ENCODE results near the gene MCRS1.

The MCRS1 gene

GRCh38 chr12:49541911-49542505 lies 25.9 kb downstream of the MCRS1 start:
- ChIA-PET POLR2A (no interaction called here), CTCF (no interaction called here)
- Histone ChIP-seq H3K9me3 (ENCODE audit: control insufficient read depth, insufficient read depth, low read depth, low read length) (no peaks in the 10 kb centered on the region), H3K36me3 (ENCODE audit: control insufficient read depth in 2 of 2, insufficient read depth in 1 of 2, low read length in 2 of 2) (no peaks in the 10 kb centered on the region), H3K27ac (ENCODE audit: extremely low read depth, low read depth, low read length) (no peak overlapping the region), H3K4me3 (ENCODE audit: low read depth, low read length) (no peak overlapping the region), H3K4me1 (ENCODE audit: control insufficient read depth, insufficient read depth, low read length) (peaks cover 2% of the 10 kb centered on the region; the same call in 1 of the 2 replicates)
- no peak for TF ChIP-seq ZNF626 (tag by site-specific recombination; IDR thresholded peaks at IDR 0.05)
- no peak for TF ChIP-seq ZNF184 (tag by site-specific recombination; IDR thresholded peaks at IDR 0.05)
- TF ChIP-seq ZNF404 (tag by site-specific recombination; IDR thresholded peaks at IDR 0.05), result no peak
- TF ChIP-seq GLIS2 (tag by site-specific recombination; IDR thresholded peaks at IDR 0.05), result 0 out of 2 replicates have a peak, but pooled peaks have one; percentile 23
- 0 out of 2 replicates have a peak, but pooled peaks have one; percentile 21 for TF ChIP-seq ZIC2 (tag by site-specific recombination; IDR thresholded peaks at IDR 0.05)

DNA sequence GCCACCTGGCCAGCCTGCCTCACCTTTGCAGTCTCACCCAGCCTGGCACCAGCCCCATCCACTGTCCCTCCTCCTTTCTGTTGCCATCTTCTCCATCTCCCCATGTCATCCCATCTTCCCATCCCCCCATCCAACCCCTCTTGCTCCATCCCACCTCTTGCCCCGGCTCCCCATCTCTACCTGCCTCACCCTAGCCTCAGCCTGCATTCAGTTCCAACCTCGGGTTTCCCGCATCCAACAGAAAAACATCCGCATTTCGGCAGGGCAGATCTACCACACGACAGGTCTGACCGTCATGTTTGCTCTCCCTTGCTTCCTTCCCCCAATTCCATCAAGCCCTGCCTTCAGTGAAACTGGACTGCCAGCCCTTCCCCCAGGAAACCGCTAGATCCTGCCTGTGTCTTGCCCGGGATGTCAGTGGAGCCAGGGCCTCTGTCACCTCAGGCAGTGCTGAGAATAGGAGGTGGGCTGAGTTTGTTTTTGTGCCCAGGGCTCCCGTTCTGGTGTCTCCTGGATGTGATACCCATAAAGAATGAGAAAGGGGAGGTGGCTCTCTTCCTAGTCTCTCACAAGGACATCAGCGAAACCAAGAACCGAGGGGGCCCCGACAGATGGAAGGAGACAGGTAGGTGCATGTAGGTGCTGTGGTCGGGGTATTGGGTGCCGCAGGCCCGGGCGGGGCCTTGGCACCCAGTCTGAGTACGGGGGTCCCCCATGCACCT lies 26.6 kb downstream of the MCRS1 start:
- H3K9me3 ChIP-seq (ENCODE audit: control insufficient read depth, insufficient read depth, low read depth, low read length), result no peaks in the 10 kb centered on the region
- no peak overlapping the region for H3K27ac ChIP-seq (ENCODE audit: extremely low read depth, low read depth, low read length)
- ChIA-PET CTCF (no interaction called here), POLR2A (no interaction called here)
- H3K36me3 ChIP-seq (ENCODE audit: control insufficient read depth in 2 of 2, insufficient read depth in 1 of 2, low read length in 2 of 2), result no peaks in the 10 kb centered on the region
- peak; percentile 56; the same call in 1 of the 2 replicates for TF ChIP-seq ZNF366 (tag by site-specific recombination; conservative IDR thresholded peaks at IDR 0.05)
- 0 out of 2 replicates have a peak, but pooled peaks have one; percentile 25 for TF ChIP-seq ZBTB17 (tag by site-specific recombination; IDR thresholded peaks at IDR 0.05)
- TF ChIP-seq HOXC10 (CRISPR knock-in tag; IDR thresholded peaks at IDR 0.05), result no peak
- 0 out of 2 replicates have a peak, but pooled peaks have one; percentile 55 for TF ChIP-seq ZBTB7A (tag by site-specific recombination; IDR thresholded peaks at IDR 0.05; ENCODE audit: low read depth)
- TF ChIP-seq ZNF302 (tag by site-specific recombination; IDR thresholded peaks at IDR 0.05; ENCODE audit: low read depth), result no peak
- peak; percentile 54 for TF ChIP-seq ZNF600 (tag by site-specific recombination; IDR thresholded peaks at IDR 0.05)
- 0 out of 2 replicates have a peak, but pooled peaks have one; percentile 10 for TF ChIP-seq KLF7 (tag by site-specific recombination; IDR thresholded peaks at IDR 0.05; ENCODE audit: borderline replicate concordance)
- TF ChIP-seq, protein P1, sequence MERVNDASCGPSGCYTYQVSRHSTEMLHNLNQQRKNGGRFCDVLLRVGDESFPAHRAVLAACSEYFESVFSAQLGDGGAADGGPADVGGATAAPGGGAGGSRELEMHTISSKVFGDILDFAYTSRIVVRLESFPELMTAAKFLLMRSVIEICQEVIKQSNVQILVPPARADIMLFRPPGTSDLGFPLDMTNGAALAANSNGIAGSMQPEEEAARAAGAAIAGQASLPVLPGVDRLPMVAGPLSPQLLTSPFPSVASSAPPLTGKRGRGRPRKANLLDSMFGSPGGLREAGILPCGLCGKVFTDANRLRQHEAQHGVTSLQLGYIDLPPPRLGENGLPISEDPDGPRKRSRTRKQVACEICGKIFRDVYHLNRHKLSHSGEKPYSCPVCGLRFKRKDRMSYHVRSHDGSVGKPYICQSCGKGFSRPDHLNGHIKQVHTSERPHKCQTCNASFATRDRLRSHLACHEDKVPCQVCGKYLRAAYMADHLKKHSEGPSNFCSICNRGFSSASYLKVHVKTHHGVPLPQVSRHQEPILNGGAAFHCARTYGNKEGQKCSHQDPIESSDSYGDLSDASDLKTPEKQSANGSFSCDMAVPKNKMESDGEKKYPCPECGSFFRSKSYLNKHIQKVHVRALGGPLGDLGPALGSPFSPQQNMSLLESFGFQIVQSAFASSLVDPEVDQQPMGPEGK (tag by site-specific recombination; IDR thresholded peaks at IDR 0.05), result peak; percentile 12; the same call in 1 of the 2 replicates
- no peak for TF ChIP-seq MEIS1 (CRISPR knock-in tag; IDR thresholded peaks at IDR 0.05; ENCODE audit: borderline replicate concordance)
- peaks cover 2% of the 10 kb centered on the region; the same call in 1 of the 2 replicates for H3K4me1 ChIP-seq (ENCODE audit: control insufficient read depth, insufficient read depth, low read length)
- no peak overlapping the region for H3K4me3 ChIP-seq (ENCODE audit: low read depth, low read length)

- Histone ChIP-seq H3K36me3 (ENCODE audit: control insufficient read depth in 2 of 2, insufficient read depth in 1 of 2, low read length in 2 of 2) (no peaks in the 10 kb centered on the region), H3K9me3 (ENCODE audit: control insufficient read depth, insufficient read depth, low read depth, low read length) (no peaks in the 10 kb centered on the region), H3K27ac (ENCODE audit: extremely low read depth, low read depth, low read length) (no peak overlapping the region), H3K4me3 (ENCODE audit: low read depth, low read length) (no peak overlapping the region), H3K4me1 (ENCODE audit: control insufficient read depth, insufficient read depth, low read length) (peaks cover 2% of the 10 kb centered on the region; the same call in 1 of the 2 replicates)
- ChIA-PET POLR2A (interaction anchor here (1.1 to 1.3 kb wide), 2 partner anchors 15 to 174 kb away, joined by 3 to 5 read pairs; partner anchors contain the start of gene SPATS2), CTCF (interaction anchor here (0.8 to 1.8 kb wide), 4 partner anchors 12 to 193 kb away, joined by 3 to 5 read pairs (median 4); no protein-coding TSS in a partner anchor)
- TF ChIP-seq, protein P2, sequence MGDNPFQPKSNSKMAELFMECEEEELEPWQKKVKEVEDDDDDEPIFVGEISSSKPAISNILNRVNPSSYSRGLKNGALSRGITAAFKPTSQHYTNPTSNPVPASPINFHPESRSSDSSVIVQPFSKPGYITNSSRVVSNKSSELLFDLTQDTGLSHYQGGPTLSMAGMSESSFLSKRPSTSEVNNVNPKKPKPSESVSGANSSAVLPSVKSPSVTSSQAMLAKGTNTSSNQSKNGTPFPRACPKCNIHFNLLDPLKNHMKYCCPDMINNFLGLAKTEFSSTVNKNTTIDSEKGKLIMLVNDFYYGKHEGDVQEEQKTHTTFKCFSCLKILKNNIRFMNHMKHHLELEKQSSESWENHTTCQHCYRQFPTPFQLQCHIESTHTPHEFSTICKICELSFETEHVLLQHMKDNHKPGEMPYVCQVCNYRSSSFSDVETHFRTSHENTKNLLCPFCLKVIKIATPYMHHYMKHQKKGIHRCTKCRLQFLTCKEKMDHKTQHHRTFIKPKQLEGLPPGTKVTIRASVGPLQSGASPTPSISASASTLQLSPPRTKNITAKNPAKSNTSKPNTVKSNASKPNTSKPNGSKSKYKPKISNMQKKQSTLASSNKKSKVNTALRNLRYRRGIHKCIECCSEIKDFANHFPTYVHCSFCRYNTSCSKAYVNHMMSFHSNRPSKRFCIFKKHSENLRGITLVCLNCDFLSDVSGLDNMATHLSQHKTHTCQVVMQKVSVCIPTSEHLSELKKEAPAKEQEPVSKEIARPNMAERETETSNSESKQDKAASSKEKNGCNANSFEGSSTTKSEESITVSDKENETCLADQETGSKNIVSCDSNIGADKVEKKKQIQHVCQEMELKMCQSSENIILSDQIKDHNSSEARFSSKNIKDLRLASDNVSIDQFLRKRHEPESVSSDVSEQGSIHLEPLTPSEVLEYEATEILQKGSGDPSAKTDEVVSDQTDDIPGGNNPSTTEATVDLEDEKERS (tag by site-specific recombination; IDR thresholded peaks at IDR 0.05), result no peak
- TF ChIP-seq SP7 (tag by site-specific recombination; IDR thresholded peaks at IDR 0.05) (peak; percentile 38; the same call in 1 of the 2 replicates), ZBTB20 (tag by site-specific recombination; IDR thresholded peaks at IDR 0.05) (no peak), ZNF585B (tag by site-specific recombination; IDR thresholded peaks at IDR 0.05) (no peak), ZNF571 (tag by site-specific recombination; IDR thresholded peaks at IDR 0.05) (no peak), PRDM4 (tag by site-specific recombination; IDR thresholded peaks at IDR 0.05) (no peak), TRIM28 (IDR thresholded peaks at IDR 0.05; ENCODE audit: borderline replicate concordance, low read length) (no peak)
These were observed 27.5 kb downstream of the MCRS1 start for GRCh38 chr12:49540229-49541139.
